Calu3 (cell line): ENCODE measurements around the gene SLC35A3. TPM values are rescaled to one million over a fixed set of nuclear protein-coding genes. Genes with fewer than 3 reads are reported as not detected.

Source experiments
- BruUV-seq: library from RNA; stranded (reverse); fragments of 400-500 nt; replicated peaks from 2 replicates; lab custom pipeline; 2021; lab: Mats Ljungman, UMichigan
- CTCF ChIA-PET: fragments of 300-600 bp; sonication (Branson Sonifier 250); formaldehyde crosslinking; loops from one replicate; lab custom pipeline; 2022; ENCODE audit warnings: antibody characterized with exemption; lab: Charles Lee
- DNase-seq: peaks from one replicate; pipeline ENCODE4 v3.0.0; 2022
- H3K27ac Mint-ChIP-seq: one replicate; pipeline ENCODE4 v1.8.0; 2022; ENCODE audit warnings: mixed read lengths; ENCODE audit not compliant: unreplicated experiment
- H3K27me3 Mint-ChIP-seq: one replicate; pipeline ENCODE4 v1.8.0; 2022; ENCODE audit warnings: mixed read lengths; ENCODE audit not compliant: unreplicated experiment
- H3K36me3 Mint-ChIP-seq: one replicate; pipeline ENCODE4 v1.8.0; 2022; ENCODE audit warnings: mild to moderate bottlenecking, moderate library complexity, mixed read lengths; ENCODE audit not compliant: insufficient read depth, unreplicated experiment
- H3K4me1 Mint-ChIP-seq: one replicate; pipeline ENCODE4 v1.8.0; 2022; ENCODE audit warnings: mild to moderate bottlenecking, low read depth, mixed read lengths; ENCODE audit not compliant: unreplicated experiment
- H3K4me3 Mint-ChIP-seq: one replicate; pipeline ENCODE4 v1.8.0; 2022; ENCODE audit warnings: mild to moderate bottlenecking, low read depth, moderate library complexity, mixed read lengths; ENCODE audit not compliant: unreplicated experiment
- H3K9me3 Mint-ChIP-seq: one replicate; pipeline ENCODE4 v1.8.0; 2022; ENCODE audit warnings: low read depth, mixed read lengths; ENCODE audit not compliant: unreplicated experiment
- intact Hi-C: fragments of 100-400 bp; cut with micrococcal nuclease; formaldehyde crosslinking; loops from one replicate; pipeline ENCODE4 v1.10.0; 2022; ENCODE audit not compliant: unreplicated experiment
- total RNA-seq: library from RNA; stranded (reverse); gene quantifications from 2 replicates; pipeline ENCODE4 v1.2.3, GENCODE V29; 2022
- TF ChIP-seq, protein P1 (sequence below): fragments of 200-600 bp; IDR thresholded peaks from one replicate; pipeline ENCODE4 v1.8.0; 2022; ENCODE audit warnings: antibody characterized with exemption; ENCODE audit not compliant: unreplicated experiment

Gene SLC35A3
- total RNA-seq, 1 experiment from 2014 or later: 31.2 TPM

GRCh38 chr1:99986656-99987225 is 16.9 kb downstream of the SLC35A3 start:
- no peaks in the 10 kb centered on the region for H3K4me1 Mint-ChIP-seq
- H3K9me3 Mint-ChIP-seq: no peaks in the 10 kb centered on the region
- CTCF ChIA-PET: interaction anchor here (0.5 to 0.6 kb wide), 2 partner anchors 132 to 889 kb away, joined by 3 read pairs; no protein-coding TSS in a partner anchor
- no TSS peak for BruUV-seq
- DNase-seq: no peak
- intact Hi-C loops: no loop called here
- H3K36me3 Mint-ChIP-seq: no peaks in the 10 kb centered on the region
- H3K27ac Mint-ChIP-seq: no peak overlapping the region
- H3K4me3 Mint-ChIP-seq: no peak overlapping the region
- no peaks in the 10 kb centered on the region for H3K27me3 Mint-ChIP-seq
- TF ChIP-seq, protein P1, sequence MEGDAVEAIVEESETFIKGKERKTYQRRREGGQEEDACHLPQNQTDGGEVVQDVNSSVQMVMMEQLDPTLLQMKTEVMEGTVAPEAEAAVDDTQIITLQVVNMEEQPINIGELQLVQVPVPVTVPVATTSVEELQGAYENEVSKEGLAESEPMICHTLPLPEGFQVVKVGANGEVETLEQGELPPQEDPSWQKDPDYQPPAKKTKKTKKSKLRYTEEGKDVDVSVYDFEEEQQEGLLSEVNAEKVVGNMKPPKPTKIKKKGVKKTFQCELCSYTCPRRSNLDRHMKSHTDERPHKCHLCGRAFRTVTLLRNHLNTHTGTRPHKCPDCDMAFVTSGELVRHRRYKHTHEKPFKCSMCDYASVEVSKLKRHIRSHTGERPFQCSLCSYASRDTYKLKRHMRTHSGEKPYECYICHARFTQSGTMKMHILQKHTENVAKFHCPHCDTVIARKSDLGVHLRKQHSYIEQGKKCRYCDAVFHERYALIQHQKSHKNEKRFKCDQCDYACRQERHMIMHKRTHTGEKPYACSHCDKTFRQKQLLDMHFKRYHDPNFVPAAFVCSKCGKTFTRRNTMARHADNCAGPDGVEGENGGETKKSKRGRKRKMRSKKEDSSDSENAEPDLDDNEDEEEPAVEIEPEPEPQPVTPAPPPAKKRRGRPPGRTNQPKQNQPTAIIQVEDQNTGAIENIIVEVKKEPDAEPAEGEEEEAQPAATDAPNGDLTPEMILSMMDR: no peak

- no peaks in the 10 kb centered on the region for H3K4me1 Mint-ChIP-seq
- BruUV-seq: no TSS peak
- intact Hi-C loops: no loop called here
- no peaks in the 10 kb centered on the region for H3K36me3 Mint-ChIP-seq
- no peaks in the 10 kb centered on the region for H3K27me3 Mint-ChIP-seq
- H3K9me3 Mint-ChIP-seq: no peaks in the 10 kb centered on the region
- DNase-seq: no peak
- no peak overlapping the region for H3K4me3 Mint-ChIP-seq
- CTCF ChIA-PET: no interaction called here
- H3K27ac Mint-ChIP-seq: no peak overlapping the region
- TF ChIP-seq, protein P1: no peak
Measured at GRCh38 chr1:99988210-99988765, 18.5 kb downstream of the SLC35A3 start.

DNA sequence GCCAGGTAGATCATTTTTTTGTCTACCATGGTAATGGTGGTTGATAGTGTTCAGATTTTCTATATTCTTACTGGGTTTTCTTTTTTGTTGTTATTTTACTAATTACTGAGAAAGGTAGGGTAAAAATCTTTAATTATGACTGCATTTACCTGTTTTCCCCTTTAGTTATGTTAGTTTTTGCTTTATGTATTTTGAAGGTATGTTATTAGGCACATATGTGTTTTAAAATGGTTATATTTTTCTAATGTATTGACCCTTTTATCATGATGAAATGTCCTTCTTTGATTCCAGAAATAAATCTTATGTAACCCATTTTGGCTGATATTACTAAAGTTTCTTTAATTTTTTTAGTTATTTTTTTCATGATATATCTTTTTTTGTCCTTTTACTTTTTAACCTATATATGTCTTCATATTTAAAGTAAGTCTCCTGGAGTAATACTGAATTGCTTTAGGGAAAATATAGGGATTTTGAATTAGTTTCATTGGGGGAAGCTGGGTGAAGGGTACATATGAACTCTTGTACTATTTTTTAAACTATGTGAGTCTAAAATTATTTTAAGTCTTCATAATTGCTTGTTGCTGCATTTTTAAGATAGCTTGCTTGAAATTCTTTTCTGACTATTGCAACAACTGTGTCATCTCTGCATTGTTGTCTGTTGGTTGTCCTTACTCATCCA is 22.4 kb downstream of the SLC35A3 start:
- no peaks in the 10 kb centered on the region for H3K4me1 Mint-ChIP-seq
- intact Hi-C loops: no loop called here
- no peak overlapping the region for H3K27ac Mint-ChIP-seq
- H3K36me3 Mint-ChIP-seq: no peaks in the 10 kb centered on the region
- CTCF ChIA-PET: no interaction called here
- BruUV-seq: no TSS peak
- no peak overlapping the region for H3K4me3 Mint-ChIP-seq
- TF ChIP-seq, protein P1: no peak
- H3K27me3 Mint-ChIP-seq: no peaks in the 10 kb centered on the region
- DNase-seq: no peak
- no peaks in the 10 kb centered on the region for H3K9me3 Mint-ChIP-seq

DNA sequence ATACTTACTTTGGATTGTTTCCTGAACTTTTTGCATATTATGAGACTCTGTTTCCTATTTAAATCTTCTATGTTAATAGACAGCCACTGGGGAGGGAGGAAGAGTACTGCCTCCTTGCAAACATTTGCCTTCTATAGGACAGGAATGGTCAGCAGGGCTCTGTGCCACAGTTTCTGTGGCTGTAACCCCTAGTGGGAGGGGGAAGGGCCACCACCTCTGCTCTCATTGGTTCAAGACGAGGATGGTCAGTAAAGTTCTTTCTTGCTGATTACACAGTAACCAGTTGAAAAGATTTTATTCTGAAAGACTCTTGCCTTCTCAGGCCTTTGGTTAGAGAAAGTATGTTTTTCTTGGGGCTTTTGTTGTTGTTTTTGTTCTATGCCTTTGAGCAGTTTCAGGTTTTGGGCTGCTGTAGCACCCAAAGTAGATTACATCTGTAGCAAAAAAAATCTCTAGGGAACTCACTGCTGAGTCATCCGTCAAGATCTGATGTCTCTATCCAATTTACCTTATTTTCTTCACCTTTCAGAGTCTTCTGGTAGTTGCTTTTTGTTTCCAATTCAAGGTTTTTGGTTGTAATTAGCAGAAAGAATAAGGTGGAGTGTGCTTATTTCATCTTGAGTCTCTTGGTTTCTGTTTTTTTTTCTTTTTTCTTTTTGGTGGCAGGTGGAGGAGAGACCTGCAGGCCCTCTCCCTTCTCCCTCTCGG is 23.1 kb downstream of the SLC35A3 start:
- TF ChIP-seq, protein P1: no peak
- no peaks in the 10 kb centered on the region for H3K36me3 Mint-ChIP-seq
- DNase-seq: no peak
- no peaks in the 10 kb centered on the region for H3K4me1 Mint-ChIP-seq
- CTCF ChIA-PET: no interaction called here
- no peaks in the 10 kb centered on the region for H3K9me3 Mint-ChIP-seq
- no TSS peak for BruUV-seq
- no peak overlapping the region for H3K27ac Mint-ChIP-seq
- no peaks in the 10 kb centered on the region for H3K27me3 Mint-ChIP-seq
- H3K4me3 Mint-ChIP-seq: no peak overlapping the region
- intact Hi-C loops: no loop called here
